Measurements from ENCODE around the gene ALS2CL.

Gene ALS2CL

DNA sequence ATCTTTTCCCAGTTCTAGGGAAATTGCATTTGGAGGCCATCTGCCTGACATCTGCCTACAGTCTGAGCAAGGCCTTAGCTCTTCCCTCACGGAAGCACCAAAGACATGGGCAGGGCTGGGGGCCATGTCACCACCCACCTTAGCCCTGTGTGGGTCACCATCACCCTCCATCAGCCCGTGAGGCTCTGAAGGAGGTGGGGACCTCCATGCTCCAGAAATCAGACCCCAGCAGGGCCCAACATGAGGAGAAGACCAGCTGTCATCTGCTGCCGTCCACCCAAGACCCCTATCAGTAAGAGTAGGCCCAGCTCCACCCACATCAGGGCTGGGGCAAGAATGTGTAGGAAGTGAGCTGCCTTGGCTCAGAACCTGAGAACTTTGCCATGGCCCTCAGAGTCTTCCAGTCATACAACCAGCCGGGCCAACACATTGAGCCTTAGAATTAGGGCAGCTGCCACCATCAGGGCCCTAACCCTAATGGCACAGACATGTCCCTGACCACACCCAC is 9.6 kb upstream of the ALS2CL start:
- DNase-seq (ENCODE audit: low read depth in 2 of 2), result no peak

DNA sequence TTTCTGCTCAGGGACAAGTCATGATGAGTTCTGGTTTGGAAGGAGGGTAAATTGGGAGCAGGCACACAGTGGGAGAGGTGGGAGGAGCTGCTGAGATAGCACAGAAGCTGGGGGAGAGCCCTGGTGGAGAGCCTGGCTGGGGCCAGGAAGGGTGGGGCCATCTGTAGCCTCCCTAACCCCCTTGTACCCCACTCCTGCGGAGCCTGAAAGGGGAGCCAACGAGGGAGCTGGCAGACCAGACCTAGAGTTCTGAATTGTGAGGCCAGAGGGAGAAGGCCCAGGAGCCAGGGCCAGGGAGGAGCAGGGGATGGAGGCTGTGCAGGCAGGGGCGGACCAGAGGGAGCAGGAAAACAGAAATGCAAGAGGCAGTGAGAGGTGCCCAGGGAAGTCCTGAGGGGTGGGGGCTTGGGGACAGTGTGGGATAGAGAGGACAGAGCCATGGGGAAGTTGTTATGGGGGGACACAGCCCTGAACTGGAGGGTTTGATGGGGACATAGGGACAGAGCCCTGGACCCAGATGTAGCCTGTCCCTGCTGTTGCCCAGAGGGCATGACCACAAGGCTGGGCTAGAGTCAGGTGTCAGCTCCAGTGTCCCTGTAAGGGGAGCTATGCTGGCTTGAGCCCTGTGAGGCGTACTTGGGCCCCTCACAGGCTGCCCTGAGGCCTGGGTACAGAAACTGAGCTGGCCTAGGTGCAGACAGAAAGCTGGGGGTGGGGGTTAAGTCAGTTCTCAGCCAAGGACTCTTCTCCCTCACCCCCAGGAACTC is 8.9 kb upstream of the ALS2CL start:
- DNase-seq (ENCODE audit: low read depth in 2 of 2), result no peak

- DNase-seq (ENCODE audit: low read depth in 2 of 2), result no peak
Measured at GRCh38 chr3:46701181-46701939, 7.9 kb upstream of the ALS2CL start, which contains the start of gene TMIE. Gene TMIE (plus strand): TSS chr3:46701392. CDS start chr3:46701488, 96 bp downstream.

GRCh38 chr3:46700772-46701171 is 7.3 kb upstream of the ALS2CL start:
- DNase-seq (ENCODE audit: low read depth in 2 of 2), result no peak

DNA sequence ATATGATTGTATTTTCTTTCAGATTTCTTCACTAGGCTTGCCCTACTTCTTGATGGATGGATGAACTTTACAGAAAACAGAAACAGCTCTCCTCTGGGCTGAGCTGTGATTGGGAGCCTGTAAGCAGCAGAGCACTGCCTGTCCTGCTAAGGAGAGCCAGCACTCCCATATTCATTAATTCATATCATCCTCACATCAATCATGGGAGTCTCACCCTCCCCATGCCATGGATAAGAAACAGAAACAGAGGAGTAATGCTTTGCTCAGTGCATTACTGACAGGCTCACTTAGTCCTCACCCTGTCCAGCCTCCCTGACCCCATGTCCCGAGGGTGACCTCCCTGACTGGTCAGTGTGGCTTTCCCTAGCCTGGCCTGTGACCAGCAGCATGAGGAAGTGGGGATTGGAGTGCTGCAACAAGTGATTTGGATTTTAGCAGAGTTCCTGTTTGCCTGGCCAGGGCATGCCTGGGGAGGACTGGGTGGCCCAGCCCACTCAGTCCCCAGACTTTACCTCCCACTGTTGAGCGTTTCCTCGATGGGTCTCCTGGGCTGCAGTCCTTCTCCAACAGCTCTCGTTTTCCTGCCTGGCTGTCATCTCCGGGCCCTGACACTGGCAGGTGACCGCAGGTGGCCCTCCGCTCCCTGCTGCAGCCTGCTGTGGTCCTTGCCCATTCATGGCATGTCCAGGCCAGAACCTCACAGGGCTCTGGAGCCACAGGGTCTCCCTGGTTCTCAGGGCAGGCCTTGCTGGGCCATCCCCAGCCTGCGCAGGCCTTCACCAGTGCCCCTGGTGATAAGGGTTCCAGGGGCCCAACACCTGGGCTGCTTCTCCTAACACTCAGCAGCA is 6.4 kb upstream of the ALS2CL start:
- no peak for DNase-seq (ENCODE audit: low read depth in 2 of 2)

GRCh38 chr3:46695962-46696894 is 2.7 kb upstream of the ALS2CL start:
- no peak for DNase-seq (ENCODE audit: low read depth in 2 of 2)

DNA sequence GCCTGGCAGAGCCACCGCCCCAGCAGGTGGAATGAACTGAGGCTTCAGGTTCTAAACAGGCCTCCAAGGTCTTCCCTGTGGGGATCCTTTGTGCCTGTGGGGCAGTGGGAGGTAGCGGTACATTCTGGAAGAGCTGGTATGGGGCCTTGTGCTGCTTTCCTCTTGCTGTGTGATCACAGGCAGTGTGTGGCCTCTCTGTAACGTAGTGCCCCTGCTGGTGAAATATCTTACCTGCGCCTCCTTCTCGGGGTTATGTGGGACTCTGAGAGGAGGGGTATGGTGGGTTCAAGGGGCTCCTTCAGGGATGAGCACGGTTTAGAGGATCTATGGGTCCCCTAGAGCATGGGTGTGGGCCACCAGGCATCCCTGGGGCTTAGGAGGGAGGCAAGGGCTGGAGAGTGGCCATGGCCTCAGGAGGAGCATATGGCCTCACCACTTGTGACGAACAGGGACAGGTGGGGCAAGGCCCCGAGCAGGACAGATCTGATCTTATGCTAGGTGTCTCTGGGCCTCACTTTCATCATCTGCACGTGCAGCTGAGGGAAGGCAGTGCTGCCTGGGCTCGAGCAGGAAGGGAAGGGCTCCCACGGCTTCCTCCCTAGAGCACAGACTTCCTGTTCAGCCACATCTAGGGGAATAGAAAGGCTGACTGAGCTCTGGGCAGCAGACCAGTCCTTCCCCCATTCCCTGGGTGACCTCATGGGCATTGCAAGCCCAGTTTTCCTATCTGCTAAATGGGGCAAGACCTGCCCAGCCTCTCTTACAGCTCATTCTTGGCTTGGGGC is 1.9 kb upstream of the ALS2CL start:
- no peak for DNase-seq (ENCODE audit: low read depth in 2 of 2)

- no peak for DNase-seq (ENCODE audit: low read depth in 2 of 2)
Measured at GRCh38 chr3:46694520-46694919, 1.0 kb upstream of the ALS2CL start.

GRCh38 chr3:46693892-46694226 is 380 bp upstream of the ALS2CL start:
- peak; percentile 18 to 28 for DNase-seq (ENCODE audit: low read depth in 2 of 2)

DNA sequence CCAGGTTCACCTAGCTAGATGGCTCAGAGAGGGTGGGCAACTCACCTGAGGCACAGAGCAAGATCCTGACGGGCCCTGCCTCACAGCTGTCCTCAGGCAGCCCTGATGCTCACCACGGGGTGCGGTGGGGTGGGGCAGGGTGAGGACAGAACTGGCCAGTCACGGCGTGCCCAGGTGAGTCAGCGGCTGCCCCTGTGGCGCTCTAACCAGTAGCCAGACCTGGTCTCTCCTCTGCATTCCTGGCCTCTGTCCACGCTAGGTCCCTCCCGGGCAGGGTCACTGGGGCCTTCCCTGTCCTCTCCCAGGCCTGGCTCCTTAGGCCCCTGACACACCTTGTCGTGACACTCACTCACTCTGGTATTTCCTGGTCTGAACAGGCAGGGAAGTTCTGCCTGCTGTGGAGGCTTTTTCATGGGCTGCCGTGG is 901 bp downstream of the ALS2CL start:
- DNase-seq (ENCODE audit: low read depth in 2 of 2), result no peak

GRCh38 chr3:46690798-46691197 is 2.7 kb downstream of the ALS2CL start:
- no peak for DNase-seq (ENCODE audit: low read depth in 2 of 2)

GRCh38 chr3:46685446-46685845 is 8.0 kb downstream of the ALS2CL start:
- no peak for DNase-seq (ENCODE audit: low read depth in 2 of 2)

- DNase-seq (ENCODE audit: low read depth in 2 of 2), result no peak
Measured at GRCh38 chr3:46684891-46685290, 8.6 kb downstream of the ALS2CL start.

- no peak for DNase-seq (ENCODE audit: low read depth in 2 of 2)
Measured at GRCh38 chr3:46682974-46683373, 10.5 kb downstream of the ALS2CL start.

DNA sequence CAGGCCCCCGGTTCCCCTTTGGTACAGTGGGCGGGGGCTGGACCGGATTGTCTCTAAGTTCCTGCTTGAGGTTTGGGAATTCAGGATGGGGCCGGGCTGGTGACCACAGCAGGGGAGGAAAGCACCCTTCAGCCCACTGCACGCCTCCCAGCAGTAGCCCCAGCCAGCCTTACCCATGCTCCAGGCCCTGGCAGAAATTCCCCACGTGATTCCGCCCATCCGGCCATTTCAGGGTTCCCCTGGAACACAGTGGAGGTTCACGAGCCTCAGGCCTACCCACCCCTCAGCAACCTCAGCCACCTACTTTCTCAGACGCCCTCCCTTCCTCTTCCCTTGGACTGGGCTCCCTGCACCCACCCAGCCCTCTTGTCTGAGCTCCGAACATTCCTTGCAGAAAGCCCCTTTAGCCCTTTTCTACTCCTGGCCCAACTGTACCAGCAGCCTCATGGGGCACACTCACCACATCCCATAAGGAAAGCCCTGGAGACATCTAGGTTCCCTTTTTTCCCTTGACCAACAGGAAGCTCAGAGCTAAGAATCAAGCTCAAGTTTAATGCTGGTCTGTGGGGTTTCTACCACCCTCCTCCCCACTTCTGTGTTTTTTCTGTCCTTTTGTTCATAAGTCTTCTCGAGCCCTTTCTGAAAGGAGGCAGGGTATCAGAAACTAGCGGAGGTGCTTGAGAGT is 11.5 kb downstream of the ALS2CL start:
- DNase-seq (ENCODE audit: low read depth in 2 of 2), result no peak

- no peak for DNase-seq (ENCODE audit: low read depth in 2 of 2)
Measured at GRCh38 chr3:46681387-46681786, 12.1 kb downstream of the ALS2CL start.

GRCh38 chr3:46680298-46680826 is 13.1 kb downstream of the ALS2CL start:
- DNase-seq (ENCODE audit: low read depth in 2 of 2), result no peak

GRCh38 chr3:46679681-46680080 is 13.8 kb downstream of the ALS2CL start:
- DNase-seq (ENCODE audit: low read depth in 2 of 2), result no peak

- no peak for DNase-seq (ENCODE audit: low read depth in 2 of 2)
Measured at GRCh38 chr3:46678280-46678679, 15.2 kb downstream of the ALS2CL start.

DNA sequence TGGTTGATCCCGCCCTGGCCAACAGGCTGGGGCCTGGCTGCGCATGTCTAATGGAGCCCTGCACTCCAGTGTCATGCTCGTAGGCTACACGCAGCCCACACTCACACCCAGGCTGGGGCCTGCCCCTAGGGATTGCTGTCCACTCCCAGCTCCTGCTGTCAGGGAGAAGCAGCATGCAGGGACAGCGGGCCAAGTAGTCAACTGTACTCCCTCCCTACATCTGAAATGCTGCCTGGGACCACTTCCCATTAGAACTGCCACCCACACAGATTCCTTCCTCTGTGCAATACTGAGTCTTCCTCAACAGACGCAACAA is 16.1 kb downstream of the ALS2CL start:
- DNase-seq (ENCODE audit: low read depth in 2 of 2), result no peak
